ENCODE data around the gene TACR2. TPM values are rescaled to one million over a fixed set of nuclear protein-coding genes. Genes with fewer than 3 reads are reported as not detected.

The TACR2 gene
- not detected for total RNA-seq

GRCh38 chr10:69416695-69417094, at the start of gene TACR2:
TACR2 (minus strand) TSS chr10:69416918; CDS start chr10:69416323, 595 bp downstream.
- no peak for DNase-seq

GRCh38 chr10:69466158-69466490, 49.4 kb upstream of the TACR2 start:
- no peak for DNase-seq

- DNase-seq: no peak
Observed at GRCh38 chr10:69465457-69466157, 48.9 kb upstream of the TACR2 start.

GRCh38 chr10:69464801-69465401, 48.2 kb upstream of the TACR2 start:
- peak; percentile 82 for DNase-seq

DNA sequence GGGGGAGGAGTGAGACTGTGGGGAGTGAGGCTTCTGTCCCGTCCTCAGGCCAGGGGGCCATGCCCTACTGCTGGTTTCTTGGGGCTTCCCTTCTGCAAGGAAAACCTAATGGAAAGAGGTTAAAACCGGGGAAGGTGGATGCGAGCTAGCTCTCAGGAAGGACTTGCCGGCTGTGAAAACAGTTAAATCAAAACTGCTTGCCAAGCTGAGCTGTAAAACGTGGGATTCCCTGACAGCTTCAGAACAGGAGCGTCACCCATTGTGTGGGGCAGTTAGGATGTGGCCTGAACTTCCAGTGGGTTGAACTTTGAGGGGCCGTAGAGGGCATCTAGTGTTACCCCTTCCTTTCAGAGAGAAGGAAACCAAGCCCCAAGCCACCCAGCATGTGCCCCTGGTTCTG, 47.7 kb upstream of the TACR2 start:
- no peak for DNase-seq

- DNase-seq: no peak
Observed at GRCh38 chr10:69463886-69464285, 47.2 kb upstream of the TACR2 start.

- no peak for DNase-seq
Observed at GRCh38 chr10:69461243-69462025, 44.7 kb upstream of the TACR2 start.

GRCh38 chr10:69460576-69461242, 44.0 kb upstream of the TACR2 start:
- no peak for DNase-seq

GRCh38 chr10:69459893-69460575, 43.3 kb upstream of the TACR2 start:
- no peak for DNase-seq

GRCh38 chr10:69459101-69459790, 42.5 kb upstream of the TACR2 start:
- no peak for DNase-seq

GRCh38 chr10:69458430-69459100, 41.8 kb upstream of the TACR2 start:
- no peak for DNase-seq

GRCh38 chr10:69457771-69458237, 41.1 kb upstream of the TACR2 start:
- DNase-seq: no peak

- no peak for DNase-seq
Observed at GRCh38 chr10:69456880-69457693, 40.4 kb upstream of the TACR2 start.

GRCh38 chr10:69455006-69455763, 38.5 kb upstream of the TACR2 start:
- DNase-seq: no peak

- no peak for DNase-seq
Observed at GRCh38 chr10:69453795-69454194, 37.1 kb upstream of the TACR2 start.

- DNase-seq: no peak
Observed at GRCh38 chr10:69452676-69453415, 36.1 kb upstream of the TACR2 start.

GRCh38 chr10:69451784-69452251, 35.1 kb upstream of the TACR2 start:
- no peak for DNase-seq

DNA sequence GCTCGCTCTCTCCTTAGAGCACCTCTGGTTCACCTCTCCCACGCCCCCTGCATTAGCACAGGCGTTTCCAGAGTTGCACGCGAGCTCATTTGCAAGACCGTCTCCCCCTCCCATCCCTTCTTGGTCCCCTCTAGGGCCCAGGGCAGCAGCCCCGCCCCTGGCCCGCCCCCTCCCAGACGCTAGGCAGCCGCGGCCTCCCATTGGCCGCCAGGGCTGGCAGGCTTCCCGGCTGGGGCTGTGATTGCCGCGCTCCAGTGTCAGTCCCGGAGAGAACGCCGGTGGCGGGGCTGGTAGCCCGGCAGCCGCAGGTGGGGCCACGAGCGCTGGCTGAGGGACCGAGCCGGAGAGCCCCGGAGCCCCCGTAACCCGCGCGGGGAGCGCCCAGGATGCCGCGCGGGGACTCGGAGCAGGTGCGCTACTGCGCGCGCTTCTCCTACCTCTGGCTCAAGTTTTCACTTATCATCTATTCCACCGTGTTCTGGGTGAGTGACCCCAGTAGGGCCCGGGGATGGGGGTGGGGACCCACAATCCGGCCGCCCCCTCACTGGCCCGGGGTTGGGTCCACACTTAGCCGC, 34.6 kb upstream of the TACR2 start, which contains the start of gene TSPAN15:
TSPAN15 (plus strand) TSS at position 257 of the 575 bp plus-strand sequence; CDS start at position 387, 130 bp downstream.
- DNase-seq: peak; percentile 95

All from tongue (tissue), 2 donors.